ENCODE results near the gene CRTAP.
"Not testable (repeated sequence)": the region's sequence is repeated elsewhere in the genome, so short reads cannot be mapped to it uniquely, and the experiment has no call there.

The CRTAP gene

GRCh38 chr3:33113772-33114621 lies at the start of gene CRTAP:
TSS of gene CRTAP (plus strand) at chr3:33114014. CDS start at chr3:33114078, 64 bp downstream.
- DNase-seq = no peak

DNA sequence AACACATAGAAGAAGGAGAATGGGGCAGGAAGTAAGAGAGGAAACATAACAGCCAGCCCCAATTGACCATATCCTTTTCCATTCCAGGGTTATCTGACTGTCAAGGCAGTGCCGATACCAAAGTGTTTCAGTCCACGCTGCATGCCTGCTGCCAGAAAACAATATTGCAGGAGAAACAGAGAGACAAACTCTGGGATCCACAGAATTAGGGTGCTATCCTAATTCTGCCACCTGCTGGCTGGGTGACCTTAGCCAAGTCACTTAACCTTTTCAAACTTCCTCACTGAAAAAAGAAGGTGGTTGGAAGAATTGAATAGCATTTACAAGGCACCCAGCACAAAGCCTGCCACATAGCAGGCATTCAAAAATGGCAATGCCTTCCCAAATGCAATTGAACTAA lies 48.9 kb upstream of the CRTAP start:
- no peak for DNase-seq

DNA sequence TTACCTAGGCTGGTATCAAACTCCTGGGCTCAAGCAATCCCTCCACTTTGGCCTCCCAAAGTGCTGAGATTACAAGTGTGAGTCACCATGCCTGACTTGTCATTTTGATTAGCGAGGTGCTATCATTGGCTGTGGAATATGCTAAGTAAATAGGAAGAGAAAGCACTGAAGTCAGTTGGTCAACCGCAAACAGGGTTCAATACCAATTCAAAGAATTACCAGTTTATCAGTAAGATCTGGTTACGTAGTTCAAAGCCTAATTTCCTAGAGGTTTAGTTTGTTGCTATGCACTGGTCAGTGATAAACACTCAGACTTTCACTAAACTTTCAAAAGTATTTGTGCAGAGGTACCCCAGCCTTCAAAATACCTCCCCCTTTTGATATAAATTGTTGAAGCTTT lies 46.3 kb upstream of the CRTAP start:
- no peak for DNase-seq

DNA sequence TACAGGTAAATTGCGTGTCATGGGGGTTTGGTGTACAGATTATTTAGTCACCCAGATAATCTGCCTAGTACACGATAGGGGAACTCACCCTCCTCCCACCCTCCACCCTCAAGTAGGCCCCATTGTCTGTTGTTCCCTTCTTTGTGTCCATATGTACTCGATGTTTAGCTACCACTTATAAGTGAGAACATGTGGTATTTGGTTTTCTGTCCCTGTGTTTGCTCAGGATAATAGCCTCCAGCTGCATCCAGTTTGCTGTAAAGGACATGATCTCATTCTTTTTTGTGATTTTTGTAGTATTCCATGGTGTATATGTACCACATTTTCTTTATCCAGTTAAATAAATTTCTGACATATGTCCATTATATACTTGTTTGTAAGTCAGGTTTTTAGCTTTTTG lies 44.0 kb upstream of the CRTAP start:
- DNase-seq = peak; percentile 32

DNA sequence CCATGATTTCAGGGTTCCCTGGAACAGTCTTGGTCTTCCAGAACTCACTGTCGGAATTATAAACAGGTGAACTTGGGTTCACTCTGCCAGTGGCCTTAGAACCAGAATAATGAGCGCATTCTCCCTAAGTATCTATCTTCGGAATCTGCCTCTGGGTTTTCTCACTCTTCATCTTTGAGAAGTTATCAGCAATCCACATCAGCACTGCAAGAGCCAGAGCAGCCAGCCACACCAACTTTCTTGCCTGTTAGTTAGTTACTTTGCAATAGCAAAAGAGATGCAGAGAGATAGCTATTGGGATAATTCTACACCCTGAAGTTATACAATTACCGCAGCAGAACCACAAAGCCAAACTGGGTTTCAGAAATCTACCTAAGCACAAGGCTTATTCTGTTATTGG lies 42.6 kb upstream of the CRTAP start:
- DNase-seq = no peak

- no peak for DNase-seq
Observed at GRCh38 chr3:33071946-33072345, 41.9 kb upstream of the CRTAP start.

DNA sequence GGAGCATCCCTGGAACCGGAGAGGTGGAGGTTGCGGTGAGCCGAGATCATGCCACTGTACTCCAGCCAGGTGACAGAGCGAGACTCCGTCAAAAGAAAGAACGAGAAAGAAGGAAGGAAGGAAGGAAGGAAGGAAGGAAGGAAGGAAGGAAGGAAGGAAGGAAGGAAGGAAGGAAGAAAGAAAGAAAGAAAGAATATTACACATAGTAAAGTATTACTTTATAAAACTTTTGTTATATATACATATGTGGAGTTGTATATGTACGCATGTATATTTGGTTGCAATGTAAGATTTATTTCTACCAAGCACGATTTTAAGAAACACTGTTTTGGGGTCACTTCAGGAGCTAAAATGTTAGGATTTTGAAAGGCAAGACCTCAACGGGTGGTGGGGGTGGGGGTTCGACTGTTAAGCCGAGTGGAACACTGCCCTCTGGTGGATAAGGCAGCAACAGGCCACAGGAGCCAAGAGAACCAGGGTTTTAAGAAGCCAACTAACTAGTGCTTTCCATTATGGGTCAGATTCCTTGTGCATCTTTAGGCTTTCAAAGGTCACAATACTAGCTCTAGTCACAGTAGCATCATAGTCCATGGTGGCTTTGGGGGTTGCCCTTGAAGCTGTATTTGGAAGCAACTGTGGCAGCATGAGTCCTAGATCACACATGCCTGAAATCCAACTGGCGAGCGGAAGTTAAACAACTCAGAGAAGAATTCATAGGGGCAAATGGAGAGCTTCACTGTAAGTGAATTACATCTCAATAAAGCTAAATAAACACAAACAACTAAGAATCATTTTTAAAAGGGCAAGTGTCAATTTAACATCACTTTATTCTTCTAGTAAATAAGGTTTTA lies 39.4 kb upstream of the CRTAP start:
- DNase-seq = no peak

DNA sequence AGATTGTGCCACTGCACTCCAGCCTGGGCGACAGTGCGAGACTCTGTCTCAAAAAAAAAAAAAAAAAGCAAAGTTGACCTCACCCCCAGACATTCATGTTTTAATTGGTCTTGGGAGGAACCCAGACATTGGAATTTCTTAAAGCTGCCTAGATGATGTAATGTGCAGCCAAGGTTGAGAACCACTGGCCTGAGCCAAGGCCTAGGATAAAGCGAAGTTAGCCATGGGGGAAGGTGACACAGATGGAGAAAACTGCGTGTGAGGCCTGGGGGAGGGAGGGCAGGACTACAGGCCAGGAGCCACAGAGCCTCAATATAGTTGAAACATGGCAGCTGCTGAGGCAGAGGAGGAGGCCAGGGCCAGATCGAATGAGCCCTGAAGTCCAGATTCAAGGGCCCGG lies 37.8 kb upstream of the CRTAP start:
- DNase-seq = no peak

DNA sequence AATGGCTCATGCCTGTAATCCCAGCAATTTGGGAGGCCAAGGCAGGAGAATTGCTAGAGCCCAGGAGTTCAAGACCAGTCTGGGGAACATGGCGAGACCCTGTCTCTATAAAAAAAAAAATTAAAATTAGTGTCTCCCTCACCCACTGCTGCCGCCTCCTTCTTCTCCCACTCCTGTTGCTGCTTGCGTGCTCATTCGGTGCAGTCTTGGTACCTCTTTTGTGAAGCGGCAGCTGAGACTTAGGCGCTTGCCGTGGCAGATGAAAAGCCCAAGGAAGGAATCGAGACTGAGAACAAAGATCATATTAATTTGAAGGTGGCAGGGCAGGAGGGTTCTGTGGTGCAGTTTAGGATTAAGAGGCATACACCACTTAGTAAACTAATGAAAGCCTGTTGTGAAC lies 36.9 kb upstream of the CRTAP start:
- no peak for DNase-seq

- DNase-seq = no peak
Observed at GRCh38 chr3:33077976-33078375, 35.8 kb upstream of the CRTAP start.

GRCh38 chr3:33079813-33080212 lies 34.0 kb upstream of the CRTAP start:
- not testable (repeated sequence) for DNase-seq

DNA sequence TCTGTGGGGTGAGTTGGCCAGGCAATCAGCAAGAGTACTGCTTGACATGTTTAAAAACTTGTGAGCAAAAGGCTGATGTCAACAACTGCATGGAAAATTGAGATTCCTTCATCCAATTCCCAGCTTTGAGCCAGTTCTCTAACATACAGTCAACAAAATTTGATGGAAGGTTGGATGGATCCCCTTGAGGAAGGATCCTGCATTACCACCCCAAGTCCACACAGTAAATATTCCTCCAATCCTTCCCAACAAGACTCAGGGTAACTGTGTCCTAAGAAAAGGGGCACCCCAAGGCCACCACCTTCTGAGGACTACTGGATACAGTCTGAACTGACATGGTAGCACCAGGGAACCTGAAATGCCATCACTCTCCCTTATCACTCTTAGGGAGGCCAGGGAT lies 32.0 kb upstream of the CRTAP start:
- DNase-seq = no peak

DNA sequence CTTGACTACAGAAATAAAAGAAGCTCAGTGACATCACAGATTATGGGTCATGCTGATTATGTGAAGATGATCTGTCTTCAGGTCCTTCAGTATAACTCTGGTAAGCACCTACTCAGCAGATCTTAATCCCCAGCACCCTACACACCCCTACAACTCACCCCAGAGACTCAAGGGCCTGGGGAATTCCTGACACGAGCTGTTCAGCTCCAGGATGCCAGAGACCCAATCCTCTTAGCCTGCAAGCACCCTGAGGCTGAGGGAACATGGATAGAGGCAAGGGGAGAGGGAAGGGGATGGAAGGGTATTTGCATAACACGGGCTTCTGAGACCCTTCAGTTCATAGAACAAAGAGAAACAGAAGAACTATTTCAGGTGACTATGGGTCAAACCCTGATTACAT lies 29.9 kb upstream of the CRTAP start:
- DNase-seq = no peak

- DNase-seq = no peak
Observed at GRCh38 chr3:33088691-33089090, 25.1 kb upstream of the CRTAP start.

DNA sequence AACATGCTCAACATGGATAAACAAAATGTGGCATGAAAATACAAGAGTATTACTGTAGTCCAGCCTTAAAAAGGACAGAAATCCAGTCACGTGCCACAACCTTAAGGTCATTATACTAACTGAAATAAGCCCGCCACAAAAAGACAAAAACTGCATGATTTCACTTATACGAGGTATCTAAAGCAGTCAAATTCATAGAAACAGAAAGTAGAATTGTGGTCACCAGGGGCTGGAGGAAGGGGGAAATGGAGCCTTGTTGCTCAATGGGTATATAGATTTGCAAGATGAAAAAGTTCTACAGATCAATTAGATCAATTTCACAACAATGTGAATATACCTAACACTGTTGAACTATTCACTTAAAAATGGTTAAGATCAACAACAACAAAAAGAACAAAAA lies 24.3 kb upstream of the CRTAP start:
- no peak for DNase-seq

GRCh38 chr3:33091746-33092145 lies 22.1 kb upstream of the CRTAP start:
- DNase-seq = no peak

DNA sequence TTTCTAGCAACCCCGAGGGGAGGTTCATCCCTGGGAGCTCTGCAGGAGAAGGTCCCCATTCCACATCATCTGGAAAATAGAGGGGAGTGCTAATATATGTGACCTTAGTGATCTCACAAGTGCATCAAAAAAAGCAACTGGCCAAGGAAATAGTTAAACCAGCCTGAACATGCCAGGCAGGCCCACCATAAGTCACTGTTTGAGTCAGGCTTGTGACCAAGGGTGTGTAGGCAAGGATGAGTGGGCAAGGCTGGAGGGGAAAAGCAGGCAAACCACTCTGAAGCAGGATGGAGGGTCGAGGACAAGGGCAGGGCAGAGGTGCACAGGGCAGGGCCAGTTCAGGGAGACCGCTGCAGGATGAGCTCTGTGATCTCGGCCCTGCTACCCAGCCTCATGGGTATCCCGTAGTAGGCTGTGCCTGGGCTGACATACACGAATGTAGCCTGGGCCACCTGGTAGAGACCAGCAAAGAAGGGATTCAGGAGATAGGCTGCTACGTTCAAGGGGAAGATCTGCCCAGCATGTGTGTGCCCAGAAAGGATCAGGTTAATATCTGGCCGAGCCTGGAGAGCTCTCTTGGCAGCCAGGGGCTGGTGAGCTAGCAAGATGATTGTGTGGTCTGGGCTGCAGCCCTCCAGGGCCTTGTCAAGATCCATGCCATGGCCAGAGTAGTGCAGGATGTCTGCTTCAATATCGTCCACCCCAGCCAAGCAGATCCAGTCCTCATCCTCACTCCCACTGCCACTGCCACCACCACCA lies 21.1 kb upstream of the CRTAP start:
- DNase-seq = no peak

DNA sequence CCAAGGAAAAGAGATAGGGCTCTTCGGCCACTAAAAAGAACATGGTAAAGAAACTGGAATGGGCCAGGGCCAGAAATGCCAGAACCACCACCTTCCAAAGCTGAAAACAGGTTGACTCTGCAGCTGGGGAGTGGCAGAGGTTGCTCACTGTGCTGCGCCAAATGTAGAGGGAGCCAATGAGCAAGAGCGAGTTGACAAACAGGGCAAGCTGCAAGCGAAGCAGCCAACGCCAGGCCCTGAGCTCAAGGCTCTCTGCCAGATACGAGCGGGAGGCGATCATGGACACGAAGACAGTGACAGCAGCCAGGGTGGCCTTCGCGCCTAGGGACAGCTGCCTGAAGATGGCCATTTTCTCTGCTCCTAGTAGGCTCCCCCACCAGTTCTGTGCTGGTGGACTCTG lies 20.0 kb upstream of the CRTAP start:
- no peak for DNase-seq

DNA sequence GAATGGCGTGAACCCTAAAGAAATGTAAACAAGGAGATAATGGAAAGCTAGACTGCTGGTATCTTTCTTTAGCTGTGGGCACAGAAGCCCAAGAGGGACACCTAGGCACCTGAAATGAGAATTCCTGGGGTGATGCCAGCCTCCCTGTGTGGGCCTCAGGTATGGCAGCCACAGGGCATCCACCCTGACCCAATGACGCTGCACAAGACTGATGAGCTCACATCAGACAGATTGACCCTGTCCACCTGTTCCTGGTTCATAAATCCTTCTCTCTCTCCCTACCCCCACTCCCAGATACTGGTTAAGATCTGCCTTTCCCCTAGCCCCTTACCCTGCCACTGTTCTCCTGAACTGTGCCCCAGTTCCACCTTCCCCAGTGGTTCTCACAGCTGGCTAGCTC lies 18.4 kb upstream of the CRTAP start:
- no peak for DNase-seq

DNA sequence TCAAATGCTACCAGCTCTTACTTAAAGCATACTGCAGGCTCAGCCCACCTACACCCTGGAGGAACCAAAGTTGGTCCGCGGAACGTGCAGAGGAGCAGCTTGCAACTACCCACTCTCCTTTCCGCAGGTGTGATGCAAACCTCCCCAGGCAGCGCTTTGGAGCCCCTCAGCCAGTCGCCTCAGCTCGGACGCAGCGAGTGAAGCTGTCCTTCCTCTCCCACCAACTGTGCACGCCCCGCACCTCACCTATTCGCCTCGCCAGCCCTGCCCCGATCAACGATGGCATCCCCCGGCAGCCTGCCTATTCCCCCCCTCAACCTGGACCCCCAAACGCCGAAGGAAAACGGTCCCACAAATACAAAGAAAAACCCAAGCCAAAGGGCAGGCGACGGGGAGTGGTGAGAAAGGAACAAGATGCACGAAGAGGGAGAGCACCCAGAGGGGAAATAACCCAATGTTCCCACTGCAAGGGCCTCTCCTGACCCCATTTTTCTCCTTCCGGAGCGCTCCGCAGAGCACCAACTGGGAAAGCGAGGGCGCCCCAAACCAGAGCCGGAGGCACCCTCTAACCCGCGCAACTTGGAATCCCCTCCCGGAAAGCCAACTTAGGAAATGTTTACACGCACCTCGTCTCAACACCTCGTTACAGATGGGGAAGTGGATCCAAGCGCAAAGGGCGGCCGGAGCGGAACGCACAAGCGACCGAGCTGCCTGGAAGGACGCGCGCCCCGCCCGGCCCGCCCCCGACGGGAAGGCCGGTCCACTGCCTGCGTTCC lies 17.5 kb upstream of the CRTAP start:
- no peak for DNase-seq

GRCh38 chr3:33099109-33099645 lies 14.6 kb upstream of the CRTAP start:
- DNase-seq = no peak

DNA sequence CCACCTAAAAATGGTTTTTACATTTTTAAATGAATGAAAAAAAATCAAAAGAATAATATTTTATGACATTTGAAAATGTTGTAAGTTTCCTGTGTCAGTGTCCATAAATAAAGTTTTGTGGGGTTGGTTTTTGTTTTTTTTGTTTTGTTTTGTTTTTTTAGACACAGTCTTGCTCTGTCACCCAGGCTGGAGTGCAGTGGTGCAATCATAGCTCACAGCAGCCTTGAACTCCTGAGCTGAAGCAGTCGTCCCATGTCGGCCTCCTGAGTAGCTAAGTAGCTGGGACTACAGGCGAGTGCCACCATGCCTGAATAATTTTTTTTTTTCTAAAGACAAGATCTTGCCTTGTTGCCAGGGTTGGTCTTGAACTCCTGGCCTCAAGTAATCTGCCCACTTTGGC lies 14.1 kb upstream of the CRTAP start:
- no peak for DNase-seq
